GM12891 (cell line): ENCODE results near the gene TOR1A.
"Not testable (repeated sequence)": the region's sequence is repeated elsewhere in the genome, so short reads cannot be mapped to it uniquely, and the experiment has no call there.

Experiments
- DNase-seq: peaks from one replicate; pipeline ENCODE4 v3.0.0; 2011; ENCODE audit warnings: low spot score; ENCODE audit not compliant: insufficient read length
- FAIRE-seq: peaks from 2 replicates; lab custom pipeline; 2011; peaks lifted over from hg19 to GRCh38; lab: Jason Lieb, UNC
- PAX5 ChIP-seq: IDR thresholded peaks from 2 replicates; pipeline ENCODE4 v1.6.1; 2011; ENCODE audit warnings: low read length, moderate library complexity, mild to moderate bottlenecking; ENCODE audit not compliant: insufficient read depth, severe bottlenecking
- POLR2A ChIP-seq: IDR thresholded peaks from 2 replicates; pipeline ENCODE4 v1.6.1; 2011; ENCODE audit warnings: low read depth, low read length, control low read depth
- POLR2AphosphoS5 ChIP-seq: IDR thresholded peaks from 2 replicates; pipeline ENCODE4 v1.6.1; 2011; ENCODE audit warnings: low read depth, low read length, control low read depth
- POU2F2 ChIP-seq: IDR thresholded peaks from 2 replicates; pipeline ENCODE4 v1.6.1; 2011; ENCODE audit warnings: low read depth, mild to moderate bottlenecking, control low read depth, low read length, moderate library complexity
- SPI1 ChIP-seq: IDR thresholded peaks from 2 replicates; pipeline ENCODE4 v1.6.1; 2011; ENCODE audit warnings: low read depth, low read length, control low read depth
- TAF1 ChIP-seq: IDR thresholded peaks from 2 replicates; pipeline ENCODE4 v1.6.1; 2011; ENCODE audit warnings: low read depth, low read length, control low read depth

TOR1A gene

DNA sequence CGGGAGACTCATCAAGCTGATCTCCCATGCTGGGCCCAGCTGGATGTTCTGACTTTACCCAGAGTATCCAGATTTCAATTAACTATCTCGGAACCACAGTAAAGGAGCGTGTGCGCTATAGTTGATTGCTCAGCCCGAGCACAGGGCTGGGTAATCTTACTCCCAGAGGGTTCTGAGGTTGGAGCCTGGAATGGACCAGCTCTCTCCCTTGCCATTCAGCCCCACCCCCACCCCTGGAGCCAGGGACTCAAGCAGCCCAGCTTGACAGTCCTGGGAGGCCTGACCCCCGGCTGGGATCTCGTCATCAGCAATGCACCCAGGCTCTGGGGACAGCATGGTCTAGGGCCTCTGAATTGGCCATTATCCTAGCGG, 47.4 kb downstream of the TOR1A start:
- TF ChIP-seq TAF1 (no peak), POLR2A (no peak), POU2F2 (no peak), POLR2AphosphoS5 (no peak), SPI1 (no peak), PAX5 (no peak)
- DNase-seq (no peak), FAIRE-seq (no peak)

DNA sequence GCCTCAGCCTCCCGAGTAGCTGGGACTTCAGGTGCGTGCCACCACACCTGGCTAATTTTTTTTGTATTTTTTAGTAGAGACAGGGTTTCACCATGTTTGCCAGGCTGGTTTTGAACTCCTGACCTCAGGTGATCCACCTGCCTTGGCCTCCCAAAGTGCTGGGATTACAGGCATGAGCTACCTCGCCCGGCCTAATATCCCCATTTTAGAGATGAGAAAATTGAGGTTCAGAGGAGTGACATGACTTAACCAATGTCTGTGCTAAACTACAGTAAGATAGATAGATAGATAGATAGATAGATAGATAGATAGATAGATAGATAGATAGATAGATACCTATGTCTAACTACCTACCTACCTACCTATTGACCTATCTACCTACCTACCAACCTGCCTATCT, 47.8 kb downstream of the TOR1A start:
- DNase-seq, FAIRE-seq: not testable (repeated sequence)

DNA sequence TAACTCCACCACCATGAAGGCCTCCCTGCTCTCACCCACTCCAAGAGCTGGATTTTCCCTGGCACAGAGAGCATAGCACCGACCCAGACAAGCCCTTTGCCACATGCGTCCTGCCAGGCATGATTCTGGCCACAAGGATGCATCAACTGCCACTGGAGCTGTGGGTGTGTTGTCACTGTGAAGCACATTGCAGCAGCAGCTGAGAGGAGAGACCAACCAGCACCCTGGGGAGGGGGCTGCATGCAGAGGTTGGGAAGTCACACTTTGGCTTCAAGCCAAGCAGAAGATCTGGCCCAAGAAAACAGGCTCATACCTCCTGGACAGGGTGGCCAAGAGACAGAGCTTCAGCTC, 48.5 kb downstream of the TOR1A start:
- DNase-seq (no peak), FAIRE-seq (no peak)

GRCh38 chr9:129774791-129775447, 49.0 kb downstream of the TOR1A start:
- DNase-seq (no peak), FAIRE-seq (no peak)
- no peak for TF ChIP-seq POLR2A
- TF ChIP-seq POU2F2, result no peak
- no peak for TF ChIP-seq SPI1
- no peak for TF ChIP-seq TAF1
- no peak for TF ChIP-seq PAX5
- no peak for TF ChIP-seq POLR2AphosphoS5

More for the DNA sequence above, 48.5 kb downstream of the TOR1A start:
- no peak for TF ChIP-seq POU2F2
- TF ChIP-seq POLR2A, result no peak
- TF ChIP-seq POLR2AphosphoS5, result no peak
- no peak for TF ChIP-seq TAF1
- TF ChIP-seq PAX5, result no peak
- TF ChIP-seq SPI1, result no peak

DNA sequence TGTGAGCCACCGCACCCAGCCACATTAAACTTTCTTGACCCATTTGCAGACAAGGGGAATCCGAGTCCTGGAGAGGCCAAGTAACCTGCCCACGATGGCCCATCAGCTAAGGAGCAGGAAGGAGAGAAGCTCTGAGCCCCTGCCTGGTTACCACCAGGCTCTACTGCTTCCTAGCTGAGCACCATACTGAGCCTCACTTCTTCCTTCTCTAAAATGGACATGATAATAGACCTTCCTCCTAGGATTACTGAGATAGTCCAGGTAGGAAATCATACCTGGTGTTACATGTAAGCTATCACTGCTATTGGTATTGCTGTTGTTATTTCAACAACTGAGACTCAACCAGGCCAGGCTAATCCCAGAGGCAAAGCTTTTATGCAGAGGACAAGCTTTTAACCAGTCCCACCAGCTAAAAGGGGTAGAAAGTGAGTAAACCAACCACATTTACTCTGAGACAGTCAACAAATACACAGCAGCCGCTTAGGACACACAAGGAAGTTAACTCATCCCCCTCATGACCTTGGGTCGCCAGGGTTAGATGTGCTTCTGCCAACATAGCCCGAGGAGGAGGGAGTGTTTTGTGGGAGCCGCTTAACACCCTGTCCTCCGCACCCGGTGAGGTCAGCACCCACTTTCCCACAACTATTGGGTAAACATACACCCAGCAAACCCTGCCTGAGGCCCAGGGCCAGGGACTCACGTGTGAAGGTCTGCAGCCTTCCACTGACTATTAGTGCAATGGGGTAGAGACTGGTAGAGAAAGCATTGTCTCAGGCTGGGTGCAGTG, 50.5 kb downstream of the TOR1A start:
- no peak for FAIRE-seq
- no peak for TF ChIP-seq SPI1
- no peak for TF ChIP-seq POLR2A
- no peak for DNase-seq

- DNase-seq (no peak), FAIRE-seq (no peak)
- TF ChIP-seq PAX5 (no peak), POU2F2 (no peak), POLR2AphosphoS5 (no peak), SPI1 (no peak), TAF1 (no peak), POLR2A (no peak)
These were observed 53.2 kb downstream of the TOR1A start for GRCh38 chr9:129770741-129771140.

DNA sequence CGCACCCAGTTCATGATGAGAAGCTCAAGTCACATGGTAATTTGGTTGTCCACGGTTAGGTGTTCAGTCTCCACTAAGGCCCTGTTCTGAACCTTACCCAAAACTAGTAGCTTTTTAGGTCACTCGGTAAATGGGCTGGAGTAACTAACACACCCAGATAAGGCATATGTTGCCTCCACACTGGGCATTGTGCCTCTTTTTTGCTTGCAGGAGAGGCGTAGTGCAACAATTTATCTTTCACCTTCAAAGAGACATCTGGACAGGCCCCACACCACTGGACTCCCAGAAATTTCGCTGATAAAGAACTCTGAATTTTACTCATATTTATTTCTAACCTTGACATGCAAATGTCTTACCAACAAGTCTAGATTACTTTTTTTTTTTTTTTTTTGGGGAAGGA, 54.3 kb downstream of the TOR1A start:
- no peak for FAIRE-seq
- no peak for DNase-seq
- TF ChIP-seq TAF1 (no peak), SPI1 (no peak), PAX5 (no peak), POLR2AphosphoS5 (no peak), POLR2A (no peak), POU2F2 (no peak)

DNA sequence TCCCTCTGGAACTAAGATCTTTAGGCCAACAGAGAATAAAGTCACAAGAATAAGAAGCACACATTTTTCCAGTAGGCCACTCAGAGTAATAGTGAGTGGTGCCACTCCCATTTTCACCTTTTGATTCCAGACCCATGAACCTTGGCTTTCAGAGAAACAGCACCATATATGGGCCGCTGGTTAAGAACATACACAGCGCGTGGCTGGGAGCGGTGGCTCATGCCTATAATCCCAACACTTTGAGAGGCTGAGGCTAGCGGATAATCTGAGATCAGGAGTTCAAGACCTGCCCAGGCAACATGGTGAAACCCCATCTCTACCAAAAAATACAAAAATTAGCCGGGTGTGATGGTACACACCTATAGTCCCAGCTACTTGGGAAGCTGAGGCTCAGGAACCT, 55.5 kb downstream of the TOR1A start:
- no peak for FAIRE-seq
- DNase-seq, result no peak
- TF ChIP-seq POU2F2, result no peak
- no peak for TF ChIP-seq POLR2AphosphoS5
- TF ChIP-seq PAX5, result no peak
- no peak for TF ChIP-seq TAF1
- no peak for TF ChIP-seq SPI1
- no peak for TF ChIP-seq POLR2A

DNA sequence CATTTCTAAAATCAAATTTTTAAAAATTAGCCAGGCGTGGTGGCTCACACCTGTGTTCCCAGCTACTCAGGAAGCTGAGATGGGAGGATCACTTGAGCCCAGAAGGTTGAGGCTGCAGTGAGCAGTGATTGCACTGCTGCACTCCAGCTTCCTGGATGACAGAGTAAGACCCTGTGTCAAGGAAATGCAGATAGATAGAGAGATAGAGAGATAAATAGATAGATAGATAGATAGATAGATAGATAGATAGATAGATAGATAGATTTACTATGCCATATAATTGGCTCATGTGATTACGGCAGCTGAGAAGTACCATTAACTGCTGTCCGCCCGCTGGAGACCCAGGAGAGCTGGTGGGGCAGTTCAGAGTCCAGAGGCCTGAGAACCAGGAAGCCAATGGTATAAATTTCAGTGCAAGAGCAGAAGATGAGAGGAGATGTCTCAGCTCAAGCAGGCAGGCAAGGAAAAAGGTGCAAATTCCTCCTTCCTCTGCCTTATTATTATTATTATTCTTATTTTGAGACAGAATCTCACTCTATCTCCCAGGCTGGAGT, 58.1 kb downstream of the TOR1A start:
- TF ChIP-seq TAF1 (no peak), SPI1 (no peak), POU2F2 (no peak), PAX5 (no peak), POLR2A (no peak)
- DNase-seq, result no peak
- no peak for FAIRE-seq

GRCh38 chr9:129762985-129763926, 60.7 kb downstream of the TOR1A start:
- FAIRE-seq (no peak), DNase-seq (no peak)
- TF ChIP-seq SPI1, result no peak
- no peak for TF ChIP-seq POLR2AphosphoS5
- no peak for TF ChIP-seq TAF1
- no peak for TF ChIP-seq POLR2A
- no peak for TF ChIP-seq PAX5
- TF ChIP-seq POU2F2, result no peak
